ENCODE measurements around the gene PITPNM3. TPM values are rescaled to one million over a fixed set of nuclear protein-coding genes. Genes with fewer than 3 reads are reported as not detected.
"Not testable (repeated sequence)": the region's sequence is repeated elsewhere in the genome, so short reads cannot be mapped to it uniquely, and the experiment has no call there.

The PITPNM3 gene
- total and polyA plus RNA-seq, 2 of the 13 experiments (the other 11 are each of a cell fraction or from before 2014, with no cell fraction given), result 0.13 to 0.29 TPM

DNA sequence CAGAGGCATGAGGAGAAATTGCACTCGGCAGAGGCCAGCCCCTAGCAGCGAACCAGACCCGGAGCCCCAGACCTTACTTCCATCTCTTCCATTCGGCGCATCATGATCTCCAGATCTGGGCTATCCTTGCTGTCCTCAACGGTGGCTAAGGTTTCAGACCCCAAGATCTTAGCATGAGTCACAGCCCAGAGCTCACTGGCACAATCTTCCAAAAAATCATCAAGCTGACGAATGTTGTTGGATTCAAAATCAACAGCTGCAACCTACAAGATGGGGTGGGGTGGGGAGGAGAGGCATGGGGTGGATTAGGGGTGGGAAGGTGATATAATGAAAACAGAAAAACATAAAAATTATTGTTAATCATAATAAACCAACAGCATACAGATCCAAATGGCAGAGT is 39.7 kb upstream of the PITPNM3 start (continued):
- TF ChIP-seq CHD4 (IDR thresholded peaks at IDR 0.05; ENCODE audit: borderline replicate concordance, low read length) (no peak), ZNF180 (CRISPR knock-in tag; IDR thresholded peaks at IDR 0.05; ENCODE audit: borderline replicate concordance, low read depth) (no peak), ZNF121 (CRISPR knock-in tag; IDR thresholded peaks at IDR 0.05) (no peak), ZFAT (CRISPR knock-in tag; conservative IDR thresholded peaks at IDR 0.05) (no peak), ZNF563 (CRISPR knock-in tag; IDR thresholded peaks at IDR 0.05) (no peak), POLR2AphosphoS2 (IDR thresholded peaks at IDR 0.05; ENCODE audit: low read depth, low read length) (no peak), ZNF766 (CRISPR knock-in tag; IDR thresholded peaks at IDR 0.05; ENCODE audit: borderline replicate concordance) (no peak), ZNF329 (CRISPR knock-in tag; IDR thresholded peaks at IDR 0.05; ENCODE audit: low read depth) (no peak)
- TF ChIP-seq, protein P1, sequence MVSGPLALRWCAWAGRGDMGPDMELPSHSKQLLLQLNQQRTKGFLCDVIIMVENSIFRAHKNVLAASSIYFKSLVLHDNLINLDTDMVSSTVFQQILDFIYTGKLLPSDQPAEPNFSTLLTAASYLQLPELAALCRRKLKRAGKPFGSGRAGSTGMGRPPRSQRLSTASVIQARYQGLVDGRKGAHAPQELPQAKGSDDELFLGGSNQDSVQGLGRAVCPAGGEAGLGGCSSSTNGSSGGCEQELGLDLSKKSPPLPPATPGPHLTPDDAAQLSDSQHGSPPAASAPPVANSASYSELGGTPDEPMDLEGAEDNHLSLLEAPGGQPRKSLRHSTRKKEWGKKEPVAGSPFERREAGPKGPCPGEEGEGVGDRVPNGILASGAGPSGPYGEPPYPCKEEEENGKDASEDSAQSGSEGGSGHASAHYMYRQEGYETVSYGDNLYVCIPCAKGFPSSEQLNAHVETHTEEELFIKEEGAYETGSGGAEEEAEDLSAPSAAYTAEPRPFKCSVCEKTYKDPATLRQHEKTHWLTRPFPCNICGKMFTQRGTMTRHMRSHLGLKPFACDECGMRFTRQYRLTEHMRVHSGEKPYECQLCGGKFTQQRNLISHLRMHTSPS (CRISPR knock-in tag; IDR thresholded peaks at IDR 0.05; ENCODE audit: low read depth), result no peak
- TF ChIP-seq, protein P2, sequence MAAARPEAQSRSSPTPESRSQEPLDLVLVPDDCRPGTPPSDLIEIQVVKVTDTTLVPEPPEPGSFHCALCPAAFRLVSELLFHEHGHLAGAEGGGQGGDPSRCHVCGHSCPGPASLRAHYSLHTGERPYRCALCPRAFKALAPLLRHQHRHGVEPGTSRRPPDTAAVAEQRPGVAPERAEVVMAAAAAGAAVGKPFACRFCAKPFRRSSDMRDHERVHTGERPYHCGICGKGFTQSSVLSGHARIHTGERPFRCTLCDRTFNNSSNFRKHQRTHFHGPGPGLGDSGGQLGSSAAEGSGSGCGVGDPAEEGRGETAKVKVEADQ (CRISPR knock-in tag; IDR thresholded peaks at IDR 0.05; ENCODE audit: borderline replicate concordance), result no peak

- H2AFZ ChIP-seq (ENCODE audit: low read length); H3K27me3 ChIP-seq (ENCODE audit: control insufficient read depth in 1 of 2, insufficient read depth in 2 of 2, low read length in 2 of 2); H4K20me1 ChIP-seq (ENCODE audit: insufficient read depth, low read length); BruUV-seq (replicated peaks); in situ Hi-C loops (cut with HindIII; ENCODE audit: extremely low pct_ligation_motif_present, low pct_unique_long_range_greater_than_20kb); CTCF ChIA-PET (ENCODE audit: low intra/inter-chr PET ratio, low total read pairs); H3K4me2 ChIP-seq (ENCODE audit: low read depth, low read length); POLR2A ChIA-PET; ATAC-seq; DNase-seq (ENCODE audit: low spot score); H3K79me2 ChIP-seq (ENCODE audit: insufficient read depth, low read length); H3K9ac ChIP-seq (ENCODE audit: insufficient read depth, low read depth, low read length); H3K9me3 ChIP-seq (ENCODE audit: low read length); H3K27ac ChIP-seq (ENCODE audit: extremely low read length, insufficient read depth, low read length); FAIRE-seq; H3K4me3 ChIP-seq (replicated peaks in 1 of 3; ENCODE audit: insufficient read depth in 1 of 3, low read depth in 2 of 3, low read length in 3 of 3); intact Hi-C loops (cut with micrococcal nuclease; ENCODE audit: unreplicated experiment): not testable (repeated sequence)
- H3K4me1 ChIP-seq (ENCODE audit: insufficient read depth, low read length), result peaks cover 21% of the 10 kb centered on the region
- peaks cover 19 to 46% of the 10 kb centered on the region in 2 experiments; a peak in 4 of 5 replicates for H3K36me3 ChIP-seq (replicated peaks in 1 of 2; ENCODE audit: control insufficient read depth in 1 of 2, insufficient read depth in 2 of 2, low read length in 2 of 2)
- 94% methylated on average over 5 of the region's 14 CpGs for WGBS (ENCODE audit: low lambda C conversion rate)
Measured at GRCh38 chr17:6593371-6593770, 37.0 kb upstream of the PITPNM3 start.

Data from HepG2 (cell line).